GM19193 (cell line): ENCODE data around the gene CGREF1.
A peak's percentile ranks its signal among the peaks of the same experiment; 100 is the strongest.

Experiments
- POLR2A ChIP-seq: IDR thresholded peaks from 4 replicates; pipeline ENCODE4 v1.6.1; 2011; ENCODE audit not compliant: insufficient read depth, insufficient read length; ENCODE audit errors: extremely low read depth

Gene CGREF1

GRCh38 chr2:27086090-27086723 lies 32.7 kb downstream of the CGREF1 start:
- peak; percentile 61 for TF ChIP-seq POLR2A

- no peak for TF ChIP-seq POLR2A
These were observed 33.2 kb downstream of the CGREF1 start for GRCh38 chr2:27085673-27086089.

GRCh38 chr2:27085062-27085672 lies 33.8 kb downstream of the CGREF1 start:
- no peak for TF ChIP-seq POLR2A

GRCh38 chr2:27084297-27085061 lies 34.4 kb downstream of the CGREF1 start:
- no peak for TF ChIP-seq POLR2A

- TF ChIP-seq POLR2A: no peak
These were observed 35.3 kb downstream of the CGREF1 start for GRCh38 chr2:27083410-27084296.

- TF ChIP-seq POLR2A: no peak
These were observed 36.0 kb downstream of the CGREF1 start for GRCh38 chr2:27082773-27083409.

GRCh38 chr2:27081984-27082772 lies 36.8 kb downstream of the CGREF1 start:
- TF ChIP-seq POLR2A: no peak

- TF ChIP-seq POLR2A: no peak
These were observed 38.4 kb downstream of the CGREF1 start for GRCh38 chr2:27080603-27080936.

GRCh38 chr2:27080140-27080469 lies 38.8 kb downstream of the CGREF1 start:
- no peak for TF ChIP-seq POLR2A

GRCh38 chr2:27079233-27080139 lies 39.4 kb downstream of the CGREF1 start:
- TF ChIP-seq POLR2A: no peak

GRCh38 chr2:27078267-27079194 lies 40.4 kb downstream of the CGREF1 start, which contains the start of gene EMILIN1:
EMILIN1 (plus strand) TSS chr2:27078615; CDS start chr2:27079066, 451 bp downstream.
- TF ChIP-seq POLR2A: no peak

GRCh38 chr2:27077231-27077630 lies 41.7 kb downstream of the CGREF1 start:
- no peak for TF ChIP-seq POLR2A
